Neuronal stem cell (in vitro differentiated cells): Measurements from ENCODE around the gene MUSTN1.

Experiments
- DNase-seq: peaks from one replicate; pipeline ENCODE4 v3.0.0-alpha.2; 2013; ENCODE audit warnings: low spot score
- H2AFZ ChIP-seq: one replicate; pipeline ENCODE4 v1.6.1; 2013; ENCODE audit warnings: mild to moderate bottlenecking, low read length, inconsistent platforms
- H2AK5ac ChIP-seq: 2 replicates; pipeline ENCODE4 v1.6.1; 2013; ENCODE audit warnings: low read depth, mild to moderate bottlenecking, inconsistent platforms, low read length, moderate library complexity, mixed read lengths
- H2BK120ac ChIP-seq: 2 replicates; pipeline ENCODE4 v1.6.1; 2013; ENCODE audit warnings: low read depth, mild to moderate bottlenecking, inconsistent platforms, low read length, moderate library complexity, mixed read lengths
- H2BK12ac ChIP-seq: one replicate; pipeline ENCODE4 v1.6.1; 2013; ENCODE audit warnings: low read length, inconsistent platforms
- H2BK15ac ChIP-seq: 2 replicates; pipeline ENCODE4 v1.6.1; 2013; ENCODE audit warnings: mild to moderate bottlenecking, low read length, inconsistent platforms, mixed read lengths
- H2BK5ac ChIP-seq: one replicate; pipeline ENCODE4 v1.6.1; 2013; ENCODE audit warnings: inconsistent platforms, mild to moderate bottlenecking, low read length, moderate library complexity
- H3K14ac ChIP-seq: one replicate; pipeline ENCODE4 v1.6.1; 2013; ENCODE audit warnings: low read length, inconsistent platforms
- H3K18ac ChIP-seq: 2 replicates; pipeline ENCODE4 v1.6.1; 2013; ENCODE audit warnings: low read length, inconsistent platforms
- H3K23ac ChIP-seq: 2 replicates; pipeline ENCODE4 v1.6.1; 2013; ENCODE audit warnings: low read depth, mild to moderate bottlenecking, mixed read lengths, low read length, inconsistent platforms; ENCODE audit not compliant: poor library complexity
- H3K27ac ChIP-seq: replicated peaks from 3 replicates; pipeline ENCODE4 v1.5.1; 2013; ENCODE audit warnings: low read length, inconsistent platforms
- H3K27me3 ChIP-seq, 3 experiments: 2 replicates each; pipeline ENCODE4 v1.6.1; 2013; ENCODE audit warnings: low read length in 3 of 3, mild to moderate bottlenecking in 2 of 3, inconsistent platforms in 1 of 3, low read depth in 1 of 3, mixed read lengths in 1 of 3, moderate library complexity in 1 of 3; ENCODE audit not compliant: control insufficient read depth in 3 of 3, insufficient read depth in 3 of 3
- H3K36me3 ChIP-seq, 2 donors: replicated peaks in 1 of 2; 2 replicates each; pipeline ENCODE4 v1.6.1; 2013; ENCODE audit warnings: low read length in 2 of 2; ENCODE audit not compliant: control insufficient read depth in 2 of 2, insufficient read depth in 2 of 2
- H3K4ac ChIP-seq: 2 replicates; pipeline ENCODE4 v1.6.1; 2013; ENCODE audit warnings: inconsistent platforms, mild to moderate bottlenecking, low read length, moderate library complexity
- H3K4me1 ChIP-seq, 2 donors: 1 replicate in 1 of 2; 2 replicates in 1 of 2; pipeline ENCODE4 v1.6.1; 2013; ENCODE audit warnings: low read length in 2 of 2, low read depth in 1 of 2; ENCODE audit not compliant: control insufficient read depth in 2 of 2, insufficient read depth in 1 of 2
- H3K4me2 ChIP-seq: one replicate; pipeline ENCODE4 v1.6.1; 2013; ENCODE audit warnings: mild to moderate bottlenecking, low read length, inconsistent platforms; ENCODE audit not compliant: insufficient read depth, poor library complexity, severe bottlenecking
- H3K4me3 ChIP-seq, 2 donors: 2 replicates each; pipeline ENCODE4 v1.5.1; 2013; ENCODE audit warnings: low read length in 2 of 2, mild to moderate bottlenecking in 2 of 2, inconsistent platforms in 1 of 2, moderate library complexity in 1 of 2
- H3K79me1 ChIP-seq: one replicate; pipeline ENCODE4 v1.6.1; 2013; ENCODE audit warnings: low read depth, mild to moderate bottlenecking, inconsistent platforms, low read length, moderate library complexity
- H3K9ac ChIP-seq: one replicate; pipeline ENCODE4 v1.6.1; 2013; ENCODE audit warnings: mild to moderate bottlenecking, low read depth, low read length, inconsistent platforms; ENCODE audit not compliant: poor library complexity
- H3K9me3 ChIP-seq, 2 donors: replicated peaks in 1 of 2; 2 replicates each; pipeline versions ENCODE3 to v1.6.1; 2013; ENCODE audit warnings: low read length in 2 of 2, mild to moderate bottlenecking in 2 of 2, inconsistent platforms in 1 of 2, low read depth in 1 of 2, mixed read lengths in 1 of 2, moderate library complexity in 1 of 2; ENCODE audit not compliant: control insufficient read depth in 2 of 2, insufficient read depth in 1 of 2
- H4K8ac ChIP-seq: one replicate; pipeline ENCODE4 v1.6.1; 2013; ENCODE audit warnings: low read depth, mild to moderate bottlenecking, inconsistent platforms, low read length, moderate library complexity
- H4K91ac ChIP-seq: one replicate; pipeline ENCODE4 v1.6.1; 2013; ENCODE audit warnings: low read length, low read depth, mild to moderate bottlenecking, inconsistent platforms; ENCODE audit not compliant: poor library complexity
- WGBS, 2 donors: extraction: QIAGEN DNeasy Blood & Tissue Kit; methylation state at CpG; one replicate each; pipeline ENCODE4 v1.1.7; 2013; ENCODE audit warnings: missing lambda C conversion rate in 2 of 2, mixed read lengths in 1 of 2; ENCODE audit not compliant: insufficient read length in 2 of 2, insufficient replicate concordance in 1 of 2; ENCODE audit errors: extremely low coverage in 2 of 2; 5-methylcytosine and 5-hydroxymethylcytosine counted together

The MUSTN1 gene

GRCh38 chr3:52880047-52880446, 45.2 kb upstream of the MUSTN1 start:
- Histone ChIP-seq H3K27ac (no peak overlapping the region), H3K4me2 (no peak overlapping the region), H2BK5ac (no peak overlapping the region), H2AK5ac (no peak overlapping the region), H4K8ac (no peak overlapping the region), H3K4me1 (peaks cover 0 to 9% of the 10 kb centered on the region in 2 donors), H3K4ac (no peak overlapping the region), H3K9me3 (peaks cover 0 to 2% of the 10 kb centered on the region in 2 donors), H4K91ac (no peak overlapping the region), H3K4me3 (no peak overlapping the region), H3K18ac (no peak overlapping the region), H3K27me3 (no peaks in the 10 kb centered on the region), H3K14ac (no peak overlapping the region), H3K79me1 (peaks cover 2% of the 10 kb centered on the region), H3K9ac (no peak overlapping the region), H3K23ac (no peak overlapping the region), H2BK12ac (no peak overlapping the region), H2BK15ac (no peak overlapping the region), H2BK120ac (no peak overlapping the region), H2AFZ (no peak overlapping the region), H3K36me3 (peaks cover 0 to 7% of the 10 kb centered on the region in 2 donors)
- WGBS, 2 donors = no CpG with 5 or more reads among the region's 5 CpGs
- DNase-seq = no peak

- Histone ChIP-seq H3K4ac (no peak overlapping the region), H3K14ac (no peak overlapping the region), H2BK15ac (no peak overlapping the region), H3K9me3 (peaks cover 0 to 2% of the 10 kb centered on the region in 2 donors), H3K18ac (no peak overlapping the region), H2BK12ac (no peak overlapping the region), H4K8ac (no peak overlapping the region), H4K91ac (no peak overlapping the region), H3K9ac (no peak overlapping the region), H3K23ac (no peak overlapping the region), H3K36me3 (peaks cover 0 to 7% of the 10 kb centered on the region in 2 donors), H3K27ac (no peak overlapping the region), H2BK120ac (no peak overlapping the region), H3K4me3 (no peak overlapping the region), H2AFZ (no peak overlapping the region), H3K27me3 (no peaks in the 10 kb centered on the region), H3K79me1 (peaks cover 2% of the 10 kb centered on the region), H3K4me1 (peaks cover 0 to 9% of the 10 kb centered on the region in 2 donors), H2AK5ac (no peak overlapping the region), H2BK5ac (no peak overlapping the region), H3K4me2 (no peak overlapping the region)
- DNase-seq = no peak
- no CpG with 5 or more reads among the region's 4 CpGs for WGBS, 2 donors
Observed at GRCh38 chr3:52879581-52879980, 44.8 kb upstream of the MUSTN1 start.

GRCh38 chr3:52879090-52879489, 44.3 kb upstream of the MUSTN1 start:
- H2BK5ac ChIP-seq = no peak overlapping the region
- no peak overlapping the region for H3K23ac ChIP-seq
- H3K4me3 ChIP-seq = no peak overlapping the region
- DNase-seq = no peak
- no peak overlapping the region for H3K9ac ChIP-seq
- H3K9me3 ChIP-seq = peaks cover 0 to 2% of the 10 kb centered on the region in 2 donors
- no peak overlapping the region for H4K91ac ChIP-seq
- no peak overlapping the region for H3K14ac ChIP-seq
- H2BK120ac ChIP-seq = no peak overlapping the region
- peaks cover 0 to 7% of the 10 kb centered on the region in 2 donors for H3K36me3 ChIP-seq
- H3K4ac ChIP-seq = no peak overlapping the region
- no peak overlapping the region for H2BK15ac ChIP-seq
- no peak overlapping the region for H3K18ac ChIP-seq
- WGBS, 2 donors = no CpG with 5 or more reads among the region's 4 CpGs
- peaks cover 2% of the 10 kb centered on the region for H3K79me1 ChIP-seq
- H4K8ac ChIP-seq = no peak overlapping the region
- H3K27ac ChIP-seq = no peak overlapping the region
- H2AK5ac ChIP-seq = no peak overlapping the region
- H2AFZ ChIP-seq = no peak overlapping the region
- H3K4me2 ChIP-seq = no peak overlapping the region
- no peaks in the 10 kb centered on the region for H3K27me3 ChIP-seq
- H2BK12ac ChIP-seq = no peak overlapping the region
- H3K4me1 ChIP-seq = peaks cover 0 to 9% of the 10 kb centered on the region in 2 donors

- H2AFZ ChIP-seq = no peak overlapping the region
Observed at GRCh38 chr3:52877085-52877484, 42.3 kb upstream of the MUSTN1 start.

More at GRCh38 chr3:52877085-52877484, 42.3 kb upstream of the MUSTN1 start:
- no peak for DNase-seq
- H3K14ac ChIP-seq = no peak overlapping the region
- H3K4ac ChIP-seq = no peak overlapping the region
- H4K91ac ChIP-seq = no peak overlapping the region
- H3K79me1 ChIP-seq = peaks cover 2% of the 10 kb centered on the region
- H2BK120ac ChIP-seq = no peak overlapping the region
- no peak overlapping the region for H2BK12ac ChIP-seq
- no peak overlapping the region for H3K18ac ChIP-seq
- H3K27me3 ChIP-seq = no peaks in the 10 kb centered on the region
- no peak overlapping the region for H2BK5ac ChIP-seq
- peaks cover 0 to 13% of the 10 kb centered on the region in 2 donors for H3K4me1 ChIP-seq
- H3K27ac ChIP-seq = no peak overlapping the region
- H3K23ac ChIP-seq = no peak overlapping the region
- H3K36me3 ChIP-seq = peaks cover 0 to 7% of the 10 kb centered on the region in 2 donors
- H3K9ac ChIP-seq = no peak overlapping the region
- H3K9me3 ChIP-seq = peaks cover 0 to 2% of the 10 kb centered on the region in 2 donors
- no peak overlapping the region for H4K8ac ChIP-seq
- no peak overlapping the region for H2BK15ac ChIP-seq
- H2AK5ac ChIP-seq = no peak overlapping the region
- H3K4me3 ChIP-seq = no peak overlapping the region
- WGBS, 2 donors = no CpG with 5 or more reads among the region's 3 CpGs
- H3K4me2 ChIP-seq = no peak overlapping the region
